ENCODE data around the gene PDE6D. TPM values are rescaled to one million over a fixed set of nuclear protein-coding genes. Genes with fewer than 3 reads are reported as not detected.

PDE6D gene
- total and polyA plus RNA-seq, 2 of the 13 experiments (the other 11 are each of a cell fraction or from before 2014, with no cell fraction given): 14.1 to 23.2 TPM

DNA sequence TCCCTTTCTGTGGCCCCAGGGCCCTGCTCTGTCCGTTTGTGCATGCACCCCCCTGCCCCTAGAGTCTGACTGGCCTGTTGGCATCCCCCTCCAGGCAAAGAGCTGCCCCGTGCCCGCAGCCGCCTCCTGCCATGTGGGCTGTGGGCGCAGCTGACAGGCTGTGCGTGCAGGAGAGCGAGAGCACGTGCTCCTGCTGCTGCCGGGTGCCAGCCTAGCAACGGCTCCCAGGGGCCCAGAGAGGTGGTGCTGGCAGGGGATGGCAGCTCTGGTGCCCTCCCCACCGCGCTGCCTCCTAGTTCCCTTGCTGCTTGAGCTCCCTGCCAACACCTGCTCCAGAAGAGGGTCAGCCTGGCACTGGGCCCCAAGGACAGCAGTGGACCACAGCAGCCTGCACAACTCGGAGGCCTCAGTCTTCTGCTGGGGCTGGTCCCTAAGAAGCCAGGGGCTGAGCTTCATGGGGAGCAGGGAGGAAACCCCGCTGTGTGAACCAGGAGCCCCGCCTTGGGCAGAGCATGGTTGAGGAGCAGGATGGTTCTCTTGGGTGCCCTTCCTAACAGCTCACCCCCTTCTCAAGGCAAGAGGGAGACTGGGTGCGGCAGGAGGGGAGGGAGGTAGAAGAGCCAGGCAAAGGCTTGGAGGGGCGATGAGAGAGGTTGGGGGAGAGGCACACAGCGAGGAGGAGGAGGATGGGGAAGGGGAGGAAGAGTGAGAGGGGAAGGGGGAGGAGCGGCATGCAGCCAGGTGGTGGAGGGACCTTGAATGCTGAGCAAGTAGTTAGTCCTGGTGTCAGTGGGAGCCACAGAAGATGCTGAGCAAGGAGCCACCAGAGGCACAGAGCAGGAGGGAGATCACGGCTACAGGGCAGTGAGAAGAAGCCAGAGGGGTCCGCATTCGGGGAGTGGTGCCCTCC is 96.5 kb downstream of the PDE6D start (continued):
- TF ChIP-seq LCORL (IDR thresholded peaks at IDR 0.05): no peak
- TF ChIP-seq LCORL (CRISPR knock-in tag; IDR thresholded peaks at IDR 0.05): 0 out of 2 replicates have a peak, but pooled peaks have one; percentile 9

DNA sequence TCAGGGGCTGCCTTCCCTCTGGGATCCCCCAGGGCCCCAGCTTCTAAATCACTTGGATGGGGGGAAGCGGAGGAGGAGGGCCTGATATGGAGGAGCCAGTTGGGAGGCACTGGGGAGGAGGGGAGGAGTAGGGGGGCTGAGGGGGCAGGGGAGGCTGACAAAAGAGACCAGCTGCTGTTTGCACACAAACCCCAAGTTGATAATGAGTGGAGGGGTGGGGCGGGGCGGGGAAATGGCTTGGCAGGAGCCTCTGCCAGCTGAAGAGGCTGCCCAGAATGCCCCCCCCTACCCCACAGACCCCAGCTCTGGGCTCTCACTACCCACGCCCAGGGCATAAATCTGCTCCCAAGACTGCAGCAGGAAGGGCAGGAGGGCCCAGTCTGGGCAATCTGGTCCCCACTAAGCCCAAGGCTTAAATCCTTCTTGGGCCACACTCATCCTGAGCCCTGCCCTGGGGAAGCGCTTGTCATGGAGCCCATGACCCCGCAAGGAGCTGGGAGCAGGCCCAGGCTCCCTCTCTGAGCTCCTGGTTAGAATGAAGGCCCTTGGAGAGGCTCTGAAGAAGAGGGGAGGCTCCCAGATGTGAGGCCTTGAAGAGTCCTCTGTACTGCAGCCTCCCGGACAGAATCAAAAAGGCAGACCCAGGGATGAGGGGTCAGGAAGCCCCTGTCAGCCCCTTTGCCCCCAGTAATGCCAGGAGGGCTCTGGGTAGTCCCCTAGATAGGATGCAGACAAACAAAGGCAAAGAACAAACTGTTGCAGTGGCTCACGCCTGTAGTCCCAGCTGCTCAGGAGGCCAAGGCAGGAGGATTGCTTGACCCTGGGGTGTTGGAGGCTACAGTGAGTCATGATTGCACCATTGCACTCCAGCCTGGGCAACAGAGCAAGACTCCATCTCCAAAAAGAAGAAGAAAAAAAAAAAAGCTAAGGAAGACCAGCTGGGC is 97.5 kb downstream of the PDE6D start:
- Histone ChIP-seq H3K4me2 (ENCODE audit: low read depth, low read length) (peak overlapping the region; percentile 98; the same call in 1 of the 2 replicates), H3K36me3 (replicated peaks in 1 of 2; ENCODE audit: control insufficient read depth in 1 of 2, insufficient read depth in 2 of 2, low read length in 2 of 2) (no peaks in the 10 kb centered on the region), H3K79me2 (ENCODE audit: insufficient read depth, low read length) (no peaks in the 10 kb centered on the region), H3K4me1 (ENCODE audit: insufficient read depth, low read length) (peaks cover 76% of the 10 kb centered on the region), H3K4me3 (replicated peaks in 1 of 3; ENCODE audit: insufficient read depth in 1 of 3, low read depth in 2 of 3, low read length in 3 of 3) (no peak overlapping the region), H3K27me3 (ENCODE audit: control insufficient read depth in 1 of 2, insufficient read depth in 2 of 2, low read length in 2 of 2) (peaks cover 2 to 16% of the 10 kb centered on the region in 2 experiments; a peak in 2 of 5 replicates), H3K9ac (ENCODE audit: insufficient read depth, low read depth, low read length) (no peak overlapping the region), H3K9me3 (ENCODE audit: low read length) (no peaks in the 10 kb centered on the region), H2AFZ (ENCODE audit: low read length) (no peak overlapping the region), H3K27ac (ENCODE audit: extremely low read length, insufficient read depth, low read length) (no peak overlapping the region), H4K20me1 (ENCODE audit: insufficient read depth, low read length) (no peaks in the 10 kb centered on the region)
- intact Hi-C loops (cut with micrococcal nuclease; ENCODE audit: unreplicated experiment) (no loop called here), in situ Hi-C loops (cut with HindIII; ENCODE audit: extremely low pct_ligation_motif_present, low pct_unique_long_range_greater_than_20kb) (no loop called here)
- FAIRE-seq (no peak), DNase-seq (ENCODE audit: low spot score) (no peak), ATAC-seq (no peak)
- ChIA-PET POLR2A (interaction anchor here (1.1 to 5.9 kb wide), 8 partner anchors 10 to 31 kb away, joined by 4 to 56 read pairs (median 14); partner anchors contain the start of gene PTMA), CTCF (ENCODE audit: low intra/inter-chr PET ratio, low total read pairs) (interaction anchor here (0.9 to 4.1 kb wide), 2 partner anchors 30 to 31 kb away, joined by 3 to 59 read pairs; no protein-coding TSS in a partner anchor)
- WGBS (ENCODE audit: low lambda C conversion rate): 65% methylated on average over 7 of the region's 8 CpGs
- no TSS peak for BruUV-seq (replicated peaks)
- TF ChIP-seq ZMYM3 (CRISPR knock-in tag; IDR thresholded peaks at IDR 0.05) (peak; percentile 13; the same call in 1 of the 2 replicates), ZNF121 (CRISPR knock-in tag; IDR thresholded peaks at IDR 0.05) (peak; percentile 94), HMG20A (CRISPR knock-in tag; IDR thresholded peaks at IDR 0.05; ENCODE audit: borderline replicate concordance) (no peak), FOSL2 (CRISPR knock-in tag; IDR thresholded peaks at IDR 0.05) (peak; percentile 78), ZNF3 (CRISPR knock-in tag; IDR thresholded peaks at IDR 0.05) (peak; percentile 77), RAD51 (IDR thresholded peaks at IDR 0.05; ENCODE audit: borderline replicate concordance) (no peak)
- TF ChIP-seq, protein P1, sequence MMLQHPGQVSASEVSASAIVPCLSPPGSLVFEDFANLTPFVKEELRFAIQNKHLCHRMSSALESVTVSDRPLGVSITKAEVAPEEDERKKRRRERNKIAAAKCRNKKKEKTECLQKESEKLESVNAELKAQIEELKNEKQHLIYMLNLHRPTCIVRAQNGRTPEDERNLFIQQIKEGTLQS (CRISPR knock-in tag; IDR thresholded peaks at IDR 0.05): peak; percentile 59; the same call in 1 of the 2 replicates
- TF ChIP-seq, protein P2, sequence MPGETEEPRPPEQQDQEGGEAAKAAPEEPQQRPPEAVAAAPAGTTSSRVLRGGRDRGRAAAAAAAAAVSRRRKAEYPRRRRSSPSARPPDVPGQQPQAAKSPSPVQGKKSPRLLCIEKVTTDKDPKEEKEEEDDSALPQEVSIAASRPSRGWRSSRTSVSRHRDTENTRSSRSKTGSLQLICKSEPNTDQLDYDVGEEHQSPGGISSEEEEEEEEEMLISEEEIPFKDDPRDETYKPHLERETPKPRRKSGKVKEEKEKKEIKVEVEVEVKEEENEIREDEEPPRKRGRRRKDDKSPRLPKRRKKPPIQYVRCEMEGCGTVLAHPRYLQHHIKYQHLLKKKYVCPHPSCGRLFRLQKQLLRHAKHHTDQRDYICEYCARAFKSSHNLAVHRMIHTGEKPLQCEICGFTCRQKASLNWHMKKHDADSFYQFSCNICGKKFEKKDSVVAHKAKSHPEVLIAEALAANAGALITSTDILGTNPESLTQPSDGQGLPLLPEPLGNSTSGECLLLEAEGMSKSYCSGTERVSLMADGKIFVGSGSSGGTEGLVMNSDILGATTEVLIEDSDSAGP (CRISPR knock-in tag; IDR thresholded peaks at IDR 0.05; ENCODE audit: borderline replicate concordance): no peak
- TF ChIP-seq, protein P3, sequence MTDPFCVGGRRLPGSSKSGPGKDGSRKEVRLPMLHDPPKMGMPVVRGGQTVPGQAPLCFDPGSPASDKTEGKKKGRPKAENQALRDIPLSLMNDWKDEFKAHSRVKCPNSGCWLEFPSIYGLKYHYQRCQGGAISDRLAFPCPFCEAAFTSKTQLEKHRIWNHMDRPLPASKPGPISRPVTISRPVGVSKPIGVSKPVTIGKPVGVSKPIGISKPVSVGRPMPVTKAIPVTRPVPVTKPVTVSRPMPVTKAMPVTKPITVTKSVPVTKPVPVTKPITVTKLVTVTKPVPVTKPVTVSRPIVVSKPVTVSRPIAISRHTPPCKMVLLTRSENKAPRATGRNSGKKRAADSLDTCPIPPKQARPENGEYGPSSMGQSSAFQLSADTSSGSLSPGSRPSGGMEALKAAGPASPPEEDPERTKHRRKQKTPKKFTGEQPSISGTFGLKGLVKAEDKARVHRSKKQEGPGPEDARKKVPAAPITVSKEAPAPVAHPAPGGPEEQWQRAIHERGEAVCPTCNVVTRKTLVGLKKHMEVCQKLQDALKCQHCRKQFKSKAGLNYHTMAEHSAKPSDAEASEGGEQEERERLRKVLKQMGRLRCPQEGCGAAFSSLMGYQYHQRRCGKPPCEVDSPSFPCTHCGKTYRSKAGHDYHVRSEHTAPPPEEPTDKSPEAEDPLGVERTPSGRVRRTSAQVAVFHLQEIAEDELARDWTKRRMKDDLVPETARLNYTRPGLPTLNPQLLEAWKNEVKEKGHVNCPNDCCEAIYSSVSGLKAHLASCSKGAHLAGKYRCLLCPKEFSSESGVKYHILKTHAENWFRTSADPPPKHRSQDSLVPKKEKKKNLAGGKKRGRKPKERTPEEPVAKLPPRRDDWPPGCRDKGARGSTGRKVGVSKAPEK (CRISPR knock-in tag; IDR thresholded peaks at IDR 0.05; ENCODE audit: borderline replicate concordance): no peak
- TF ChIP-seq, protein P4, sequence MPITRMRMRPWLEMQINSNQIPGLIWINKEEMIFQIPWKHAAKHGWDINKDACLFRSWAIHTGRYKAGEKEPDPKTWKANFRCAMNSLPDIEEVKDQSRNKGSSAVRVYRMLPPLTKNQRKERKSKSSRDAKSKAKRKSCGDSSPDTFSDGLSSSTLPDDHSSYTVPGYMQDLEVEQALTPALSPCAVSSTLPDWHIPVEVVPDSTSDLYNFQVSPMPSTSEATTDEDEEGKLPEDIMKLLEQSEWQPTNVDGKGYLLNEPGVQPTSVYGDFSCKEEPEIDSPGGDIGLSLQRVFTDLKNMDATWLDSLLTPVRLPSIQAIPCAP (CRISPR knock-in tag; IDR thresholded peaks at IDR 0.05; ENCODE audit: low read depth): no peak
- TF ChIP-seq, protein P5, sequence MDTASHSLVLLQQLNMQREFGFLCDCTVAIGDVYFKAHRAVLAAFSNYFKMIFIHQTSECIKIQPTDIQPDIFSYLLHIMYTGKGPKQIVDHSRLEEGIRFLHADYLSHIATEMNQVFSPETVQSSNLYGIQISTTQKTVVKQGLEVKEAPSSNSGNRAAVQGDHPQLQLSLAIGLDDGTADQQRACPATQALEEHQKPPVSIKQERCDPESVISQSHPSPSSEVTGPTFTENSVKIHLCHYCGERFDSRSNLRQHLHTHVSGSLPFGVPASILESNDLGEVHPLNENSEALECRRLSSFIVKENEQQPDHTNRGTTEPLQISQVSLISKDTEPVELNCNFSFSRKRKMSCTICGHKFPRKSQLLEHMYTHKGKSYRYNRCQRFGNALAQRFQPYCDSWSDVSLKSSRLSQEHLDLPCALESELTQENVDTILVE (CRISPR knock-in tag; IDR thresholded peaks at IDR 0.05): no peak
